ENCODE results near the gene B3GALT4. TPM values are rescaled to one million over a fixed set of nuclear protein-coding genes. Genes with fewer than 3 reads are reported as not detected.
A peak's percentile ranks its signal among the peaks of the same experiment; 100 is the strongest.
"Not testable (repeated sequence)": the region's sequence is repeated elsewhere in the genome, so short reads cannot be mapped to it uniquely, and the experiment has no call there.

Gene B3GALT4, protein sequence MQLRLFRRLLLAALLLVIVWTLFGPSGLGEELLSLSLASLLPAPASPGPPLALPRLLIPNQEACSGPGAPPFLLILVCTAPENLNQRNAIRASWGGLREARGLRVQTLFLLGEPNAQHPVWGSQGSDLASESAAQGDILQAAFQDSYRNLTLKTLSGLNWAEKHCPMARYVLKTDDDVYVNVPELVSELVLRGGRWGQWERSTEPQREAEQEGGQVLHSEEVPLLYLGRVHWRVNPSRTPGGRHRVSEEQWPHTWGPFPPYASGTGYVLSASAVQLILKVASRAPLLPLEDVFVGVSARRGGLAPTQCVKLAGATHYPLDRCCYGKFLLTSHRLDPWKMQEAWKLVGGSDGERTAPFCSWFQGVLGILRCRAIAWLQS
- not detected in 2 replicates for total RNA-seq (2014; rRNA removed; shearing (Covaris generic))

- no peak for DNase-seq (ENCODE audit: low spot score)
These were observed at the start of gene B3GALT4 for GRCh38 chr6:33276864-33277662. B3GALT4 (plus strand) TSS chr6:33277123; CDS start chr6:33277420, 297 bp downstream.

GRCh38 chr6:33235221-33235634 is 41.7 kb upstream of the B3GALT4 start:
- no peak for DNase-seq (ENCODE audit: low spot score)

- no peak for DNase-seq (ENCODE audit: low spot score)
These were observed 40.6 kb upstream of the B3GALT4 start for GRCh38 chr6:33236328-33236727.

GRCh38 chr6:33236852-33237251 is 40.1 kb upstream of the B3GALT4 start:
- no peak for DNase-seq (ENCODE audit: low spot score)

DNA sequence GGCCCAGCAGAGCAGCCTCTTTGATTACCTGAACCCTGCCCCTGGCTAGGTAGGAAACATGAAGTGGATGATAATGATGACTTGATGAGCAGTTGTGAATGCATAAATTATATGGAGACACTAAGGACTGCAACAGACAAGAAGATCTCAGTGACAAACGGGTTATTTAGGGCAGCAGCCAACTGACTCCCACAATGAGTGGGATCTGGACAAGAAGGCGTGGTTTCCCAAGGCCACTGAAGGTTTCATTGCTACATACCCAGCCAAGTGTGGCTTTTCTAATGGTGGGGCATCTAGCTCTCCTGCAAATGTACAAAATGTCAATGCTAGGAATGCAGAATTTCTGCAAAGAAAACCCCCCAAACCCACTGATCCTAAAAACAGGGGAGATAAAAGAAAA is 39.2 kb upstream of the B3GALT4 start:
- no peak for DNase-seq (ENCODE audit: low spot score)

DNA sequence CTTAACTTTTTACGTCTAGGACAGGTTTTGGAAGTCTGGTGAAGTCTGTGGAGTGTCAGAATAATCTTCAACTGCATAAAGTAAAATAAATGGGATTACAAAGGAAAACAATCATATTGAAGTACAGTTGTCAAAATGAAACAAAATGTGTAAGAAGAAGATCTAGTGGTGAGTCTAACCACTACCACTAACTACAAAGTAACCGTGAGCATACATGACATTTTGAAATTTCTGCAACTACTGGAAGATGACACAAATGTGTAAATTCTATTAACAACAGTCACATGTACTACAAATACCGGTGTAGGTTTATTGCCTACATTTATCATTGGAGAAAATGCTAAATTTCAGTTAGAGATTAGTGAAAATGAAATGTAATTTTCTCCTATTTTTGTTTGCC is 35.0 kb upstream of the B3GALT4 start:
- no peak for DNase-seq (ENCODE audit: low spot score)

DNA sequence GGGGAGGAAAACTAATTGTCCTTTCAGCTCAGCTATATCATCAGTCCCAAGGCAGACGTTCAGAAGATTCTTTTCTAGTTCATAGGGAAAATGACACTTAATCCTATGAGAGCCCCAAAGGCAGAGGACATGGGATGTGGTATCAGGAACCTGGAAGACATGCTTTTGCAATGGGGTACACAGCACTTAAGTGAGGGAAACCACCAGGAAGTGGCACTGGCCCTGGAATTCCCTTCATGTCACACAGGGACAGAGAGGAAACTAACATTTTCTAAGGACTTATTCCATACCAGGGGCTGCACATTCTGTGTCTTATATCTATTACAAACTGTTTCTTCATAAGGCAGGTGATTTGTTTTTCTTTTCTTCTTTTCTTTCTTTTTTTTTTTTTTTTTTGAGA is 33.4 kb upstream of the B3GALT4 start:
- no peak for DNase-seq (ENCODE audit: low spot score)

DNA sequence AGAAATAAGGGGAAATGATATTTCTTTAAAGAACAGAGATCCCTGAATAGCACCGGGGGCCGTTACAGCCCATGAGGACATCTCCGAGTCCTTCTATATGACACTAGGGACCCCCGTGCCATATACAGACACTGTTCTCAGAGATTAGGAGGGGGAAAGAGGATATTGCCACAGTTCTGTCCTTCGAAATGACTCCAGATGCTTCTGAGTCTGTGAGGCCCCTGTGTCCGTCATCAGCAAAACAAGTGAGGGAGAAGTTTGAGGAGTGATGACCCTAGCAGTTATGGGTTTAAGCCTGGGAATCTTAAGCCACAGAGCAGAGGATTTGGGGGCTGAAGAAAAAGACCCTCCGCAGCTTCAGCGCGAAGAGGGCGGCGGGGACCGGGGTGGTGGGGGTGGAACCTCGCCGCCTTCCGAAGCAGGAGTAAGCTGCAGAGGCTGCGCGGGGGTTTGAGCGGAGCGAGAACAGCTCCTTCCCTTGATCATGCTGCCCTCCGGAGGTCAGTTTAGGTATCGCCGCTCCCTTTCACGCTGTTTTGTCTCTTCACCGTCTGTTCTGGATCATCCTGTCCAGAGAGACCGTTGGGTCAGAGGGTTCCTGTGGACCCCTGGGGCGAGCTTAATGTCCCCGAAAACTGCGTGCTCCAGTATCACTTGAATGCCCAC is 28.8 kb upstream of the B3GALT4 start:
- DNase-seq (ENCODE audit: low spot score): peak; percentile 82

DNA sequence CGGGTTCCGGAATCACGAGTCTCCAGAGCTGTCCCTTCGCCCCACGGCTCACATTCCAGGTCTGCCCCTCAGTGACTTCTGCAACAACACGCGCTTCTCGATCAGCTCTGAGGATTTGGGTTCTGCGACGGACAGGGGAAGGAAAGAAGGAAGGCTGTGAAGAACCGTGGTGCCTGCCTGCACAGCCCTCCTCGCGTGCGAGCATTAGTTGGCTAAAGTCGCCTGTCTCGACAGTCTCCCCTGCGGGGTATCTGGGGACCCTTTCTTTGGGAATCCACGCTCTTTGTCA is 28.3 kb upstream of the B3GALT4 start:
- peak; percentile 46 for DNase-seq (ENCODE audit: low spot score)

GRCh38 chr6:33248932-33249731 is 27.8 kb upstream of the B3GALT4 start:
- peak; percentile 99 for DNase-seq (ENCODE audit: low spot score)

DNA sequence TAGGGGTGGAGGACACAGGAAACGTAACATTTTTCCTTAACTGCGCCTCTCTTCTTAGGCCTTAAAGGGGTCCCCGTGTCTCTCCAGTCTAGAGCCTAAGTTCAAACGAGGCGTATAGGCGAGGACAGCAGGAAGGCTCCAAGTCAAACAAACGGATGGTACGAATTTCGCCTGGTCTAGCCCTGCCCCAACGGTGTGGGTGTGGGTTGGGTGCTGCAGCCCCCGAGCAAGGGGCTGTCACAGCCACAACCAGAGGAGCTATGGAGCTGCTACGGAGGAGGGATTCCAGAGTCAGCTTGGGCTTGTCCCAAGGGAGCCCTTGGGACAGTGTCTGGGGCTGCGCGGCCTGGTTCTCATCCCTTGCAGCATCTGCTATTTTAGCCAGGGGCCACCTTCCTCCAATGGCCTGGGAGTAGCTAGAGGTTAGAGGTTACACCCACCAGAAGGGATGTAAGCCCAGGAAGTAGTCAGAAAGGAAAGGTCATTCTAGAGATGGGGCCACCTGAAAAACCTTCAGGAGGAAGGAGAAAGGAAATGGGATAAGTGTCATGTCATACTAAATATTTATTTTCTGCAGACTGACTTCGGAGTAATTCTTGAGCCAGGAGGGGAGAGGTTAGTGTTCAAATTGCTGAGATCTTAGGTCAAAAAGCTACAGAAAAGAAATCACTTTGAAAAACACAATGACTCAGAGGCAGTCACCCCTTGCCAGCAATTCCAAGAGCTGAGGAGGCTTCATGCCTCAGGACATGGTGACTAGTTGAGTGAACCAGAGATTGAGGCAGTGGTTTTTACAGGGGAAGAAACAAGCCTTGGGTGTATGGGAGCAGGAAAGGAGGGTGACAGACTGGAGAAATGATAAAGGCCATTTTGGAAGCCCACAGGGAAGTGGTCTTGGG is 26.9 kb upstream of the B3GALT4 start:
- peak; percentile 32 for DNase-seq (ENCODE audit: low spot score)

DNA sequence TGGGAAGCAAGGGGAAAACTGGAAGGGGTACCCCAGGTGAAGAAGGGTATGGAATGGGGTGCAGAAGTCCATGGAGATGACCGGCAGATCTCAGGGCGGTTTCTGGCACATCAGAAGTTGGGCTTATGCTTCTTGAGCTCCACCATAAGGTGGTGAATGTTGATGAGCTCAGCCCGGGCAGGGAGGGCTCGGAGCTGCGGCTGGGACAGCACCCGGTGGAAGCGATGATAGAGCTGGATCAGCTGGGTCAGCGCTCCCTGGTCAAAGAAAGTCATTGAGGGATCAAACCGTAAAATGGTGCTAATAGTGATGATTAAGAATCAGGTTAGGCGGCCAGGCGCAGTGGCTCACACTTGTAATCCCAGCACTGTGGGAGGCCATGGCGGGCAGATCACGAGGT is 26.2 kb upstream of the B3GALT4 start:
- DNase-seq (ENCODE audit: low spot score): no peak

GRCh38 chr6:33251395-33252012 is 25.4 kb upstream of the B3GALT4 start:
- DNase-seq (ENCODE audit: low spot score): no peak

- no peak for DNase-seq (ENCODE audit: low spot score)
These were observed 24.2 kb upstream of the B3GALT4 start for GRCh38 chr6:33252759-33253158.

- DNase-seq (ENCODE audit: low spot score): no peak
These were observed 22.3 kb upstream of the B3GALT4 start for GRCh38 chr6:33254591-33254990.

- no peak for DNase-seq (ENCODE audit: low spot score)
These were observed 17.9 kb upstream of the B3GALT4 start for GRCh38 chr6:33259032-33259431.

GRCh38 chr6:33262490-33262889 is 14.4 kb upstream of the B3GALT4 start:
- DNase-seq (ENCODE audit: low spot score): not testable (repeated sequence)

DNA sequence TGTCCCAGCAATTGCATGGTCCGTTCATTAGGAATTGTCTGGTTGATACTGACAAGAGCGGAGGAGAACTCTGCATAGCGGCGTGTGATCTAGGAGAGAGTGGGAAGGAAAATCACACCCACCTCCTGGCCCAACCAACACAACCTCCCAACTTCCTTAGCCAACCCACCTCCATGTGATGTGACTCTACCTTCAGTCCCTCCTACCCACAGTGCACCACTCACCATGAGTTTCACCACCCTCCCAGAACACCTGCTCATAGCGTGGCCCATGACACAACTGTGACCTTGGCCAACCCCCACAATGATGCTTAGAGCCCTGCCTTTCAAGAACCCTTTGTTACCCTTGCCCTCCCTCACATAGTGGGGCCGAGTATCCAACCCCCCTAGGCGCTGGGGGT is 12.9 kb upstream of the B3GALT4 start:
- DNase-seq (ENCODE audit: low spot score): no peak

DNA sequence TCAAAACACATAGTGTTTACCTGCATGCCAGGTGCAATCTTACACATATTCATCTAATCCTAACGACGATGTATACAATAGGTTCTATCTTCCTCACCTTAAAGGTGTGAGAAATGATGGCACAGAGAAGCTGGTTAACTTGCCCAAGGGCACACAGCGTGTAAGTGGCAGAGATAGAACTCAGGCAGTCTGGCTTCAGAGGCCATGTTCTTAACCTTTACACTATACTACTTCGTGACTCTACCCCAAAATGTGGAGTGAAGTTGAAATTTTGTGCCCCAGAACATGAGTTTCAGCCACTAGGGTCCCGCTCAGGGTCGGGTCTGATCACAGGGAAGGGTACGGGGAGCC is 5.8 kb upstream of the B3GALT4 start:
- DNase-seq (ENCODE audit: low spot score): no peak

DNA sequence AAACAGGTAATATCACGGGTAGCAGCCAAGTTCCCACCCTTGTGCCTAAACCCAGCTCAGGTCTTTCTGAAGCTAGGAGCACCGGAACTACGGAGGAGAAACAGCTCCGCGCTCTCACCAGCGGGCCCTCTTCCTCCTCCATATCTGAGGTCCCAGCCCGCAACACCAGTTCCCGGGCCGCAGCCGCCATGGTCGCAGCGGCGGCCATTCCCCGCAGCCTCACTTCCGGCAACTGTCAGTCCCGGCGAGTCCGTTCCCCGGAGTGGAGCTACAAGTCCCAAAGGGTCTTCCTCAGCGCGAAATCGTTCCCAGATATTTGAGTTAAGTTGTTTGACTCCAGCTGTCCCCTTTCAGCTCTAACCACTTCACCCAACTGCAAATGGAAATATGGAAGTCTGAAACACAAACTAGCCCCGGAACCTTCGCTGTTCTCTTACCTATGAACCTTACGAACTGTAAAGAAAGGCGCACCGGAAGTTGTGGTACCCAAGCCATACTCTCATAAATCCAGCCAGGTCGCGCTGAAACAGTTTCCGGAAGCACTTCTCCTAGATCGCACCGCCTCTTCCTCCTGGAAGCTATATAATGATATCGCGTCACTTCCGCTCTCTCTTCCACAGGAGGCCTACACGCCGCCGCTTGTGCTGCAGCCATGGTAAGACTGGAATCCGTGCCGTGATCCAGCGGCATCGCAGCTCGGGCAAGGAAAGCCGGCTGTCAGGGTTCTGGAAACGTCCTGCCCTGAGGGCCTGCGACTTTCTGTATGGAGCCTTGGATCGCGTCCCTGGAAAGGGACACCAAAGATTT is 5.3 kb upstream of the B3GALT4 start, which contains the start of the genes RPS18 and VPS52:
RPS18 (plus strand) TSS at position 608 of the 807 bp plus-strand sequence; CDS start at position 653, 45 bp downstream.
VPS52 (minus strand) TSS at position 409 of the 807 bp plus-strand sequence; CDS start at position 208, 201 bp downstream.
- DNase-seq (ENCODE audit: low spot score): peak; percentile 99
